ENCODE results near the gene LPP.

The LPP gene

DNA sequence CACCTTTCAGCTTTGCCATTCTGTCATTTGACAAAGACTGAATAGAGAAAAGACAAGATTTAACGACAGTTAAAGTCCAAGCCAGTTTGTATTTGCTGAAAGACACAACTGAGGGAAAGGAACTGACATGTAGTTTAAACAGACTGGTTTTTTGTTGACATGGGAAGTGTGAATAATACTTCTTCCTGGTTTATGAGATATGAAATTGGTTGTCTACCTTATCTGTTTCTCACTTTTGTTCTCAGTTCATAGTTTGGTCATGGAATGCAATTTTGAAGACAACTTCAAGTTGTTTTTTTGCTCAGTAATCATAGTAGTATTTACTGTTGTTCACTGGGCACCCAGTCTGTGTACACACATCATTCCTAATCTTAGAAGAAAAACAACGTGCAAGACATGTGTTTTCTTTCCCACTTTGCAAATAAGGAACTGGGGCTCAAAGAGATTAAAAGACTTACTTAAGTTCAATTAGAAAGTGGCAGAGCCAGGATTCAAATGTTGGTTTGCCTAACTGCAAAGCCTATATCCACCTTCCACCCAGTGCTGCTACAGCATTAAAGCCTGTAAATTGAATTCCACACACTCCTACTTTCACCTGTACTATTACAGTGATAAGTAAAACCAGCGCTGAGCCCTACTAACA lies 103.5 kb downstream of the LPP start:
- no peak for DNase-seq

GRCh38 chr3:188259191-188259590 lies 105.2 kb downstream of the LPP start:
- no peak for DNase-seq

DNA sequence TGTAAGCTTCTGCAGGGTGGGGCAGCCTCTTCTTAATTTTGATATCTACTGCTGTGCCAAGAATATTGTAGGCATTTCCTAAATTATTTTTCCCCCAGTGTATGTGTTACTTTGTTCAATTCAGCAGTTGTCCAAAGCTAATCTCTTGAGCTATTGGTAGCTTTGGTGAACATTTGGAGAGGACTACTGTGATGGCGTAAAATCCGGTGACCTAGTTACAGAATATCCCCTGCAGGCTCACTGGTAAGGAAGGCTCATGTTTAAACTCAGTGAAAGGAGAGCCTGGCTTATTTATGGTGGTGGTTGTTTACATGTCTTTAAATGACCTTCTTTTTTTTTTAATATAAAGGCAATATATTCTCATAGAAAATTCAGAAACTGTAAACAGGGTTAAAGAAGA lies 105.6 kb downstream of the LPP start:
- DNase-seq = no peak

DNA sequence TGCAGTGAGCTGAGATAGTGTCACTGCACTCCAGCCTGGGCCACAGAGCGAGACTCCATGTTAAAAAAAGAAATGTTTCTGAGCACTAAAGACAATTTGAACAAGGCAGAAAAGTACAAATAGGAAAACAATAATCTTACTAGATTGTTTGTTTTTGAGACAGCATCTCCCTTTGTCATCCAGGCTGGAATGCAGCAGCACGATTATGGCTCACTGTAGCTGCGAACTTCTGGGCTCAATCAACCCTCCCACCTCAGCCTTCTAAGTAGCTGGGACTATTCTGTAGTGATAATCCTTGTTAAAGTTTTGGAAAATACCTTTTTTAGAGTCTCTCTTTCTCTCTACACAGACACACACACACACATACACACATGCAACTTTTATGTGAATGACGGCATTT lies 107.1 kb downstream of the LPP start:
- DNase-seq = no peak

DNA sequence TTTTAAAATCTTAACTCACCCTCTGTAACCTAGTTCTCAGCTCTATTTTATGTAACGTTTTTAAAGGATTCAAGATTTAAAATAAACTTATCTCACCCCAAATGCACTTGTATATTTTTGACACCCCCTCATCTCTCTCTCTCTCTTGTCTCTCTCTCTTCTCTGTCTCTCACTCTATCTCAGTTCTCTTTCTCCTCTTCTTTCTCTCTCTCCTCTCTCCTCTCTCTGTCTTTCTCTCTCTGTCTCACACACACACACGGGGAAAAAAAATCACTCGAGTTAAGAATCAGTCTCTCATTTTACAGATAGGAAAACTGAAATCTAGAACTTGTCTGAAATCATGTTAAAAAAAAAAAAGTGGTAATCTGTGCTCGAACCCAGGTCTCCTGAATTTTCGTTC lies 108.5 kb downstream of the LPP start:
- DNase-seq = no peak

DNA sequence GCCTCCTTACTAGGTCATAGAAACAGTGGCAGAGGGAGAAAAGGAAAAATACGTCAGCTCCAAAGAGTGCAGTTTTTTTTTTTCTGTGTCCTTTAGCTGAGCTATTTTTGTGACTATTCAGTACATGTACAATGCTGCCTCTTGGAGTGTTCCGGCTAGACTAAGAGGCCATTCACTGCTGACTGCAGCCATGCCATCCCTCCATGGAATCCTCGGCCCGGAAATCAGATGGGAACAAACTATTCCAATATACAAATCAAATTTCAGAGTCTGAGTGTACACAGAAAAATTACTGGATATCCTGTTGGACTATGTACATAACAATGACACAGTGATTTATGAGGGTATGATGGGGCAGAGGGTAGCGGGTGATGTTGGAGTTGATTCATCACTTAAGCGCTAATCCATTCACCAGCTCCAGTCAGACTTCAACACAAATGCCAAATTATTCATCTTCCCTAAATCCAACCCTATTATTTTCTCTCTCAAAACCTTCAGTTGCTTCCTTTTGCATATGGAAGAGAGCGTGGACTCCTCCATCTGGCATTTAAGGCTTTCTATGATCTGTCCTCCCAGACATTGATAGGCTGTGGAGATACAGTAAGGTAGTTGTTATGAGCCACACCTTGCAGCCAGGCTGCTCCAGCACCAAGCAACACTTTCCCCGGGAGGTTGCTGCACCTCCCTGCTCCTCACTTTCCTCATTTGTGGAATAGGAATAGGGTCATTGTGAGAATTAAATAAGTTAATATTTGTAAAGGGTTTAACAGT lies 109.1 kb downstream of the LPP start:
- DNase-seq = no peak

- no peak for DNase-seq
Measured at GRCh38 chr3:188264226-188265207, 110.6 kb downstream of the LPP start.

DNA sequence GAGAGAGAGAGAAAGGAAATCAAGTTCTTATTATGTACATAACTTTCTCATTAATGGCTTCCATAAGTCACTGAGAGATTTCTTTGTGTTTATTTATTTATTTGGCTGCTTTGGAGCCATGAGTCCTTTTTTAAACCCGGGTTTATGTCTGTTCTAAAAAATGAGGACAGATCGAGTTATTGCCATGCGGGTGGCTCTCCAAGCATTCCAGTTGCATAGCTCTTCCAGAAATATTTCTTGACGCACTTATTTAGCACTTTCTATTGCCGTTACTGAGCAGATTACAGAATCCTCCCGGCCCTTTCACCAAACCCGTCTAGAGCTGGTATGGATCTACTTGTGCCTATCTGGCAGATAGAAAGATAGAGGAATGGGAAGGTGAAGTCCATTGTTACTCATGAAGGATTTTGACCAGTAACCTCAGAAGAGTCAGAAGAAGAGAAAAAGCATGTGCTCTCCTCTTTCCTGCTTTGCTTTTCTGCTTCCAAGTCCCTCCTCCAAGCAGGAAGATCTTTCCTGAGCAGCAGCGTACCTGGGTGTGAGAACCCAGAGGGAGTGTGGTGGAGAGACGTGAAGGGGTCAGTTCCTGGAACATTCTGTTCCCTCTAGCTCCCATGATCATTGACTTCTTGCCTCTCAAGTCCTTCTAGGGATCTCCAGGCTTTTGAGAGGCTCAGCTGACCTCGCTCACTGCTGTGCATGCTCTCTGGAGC lies 112.8 kb downstream of the LPP start:
- no peak for DNase-seq

- no peak for DNase-seq
Measured at GRCh38 chr3:188267790-188268335, 113.9 kb downstream of the LPP start.

- DNase-seq = no peak
Measured at GRCh38 chr3:188268336-188268735, 114.4 kb downstream of the LPP start.

DNA sequence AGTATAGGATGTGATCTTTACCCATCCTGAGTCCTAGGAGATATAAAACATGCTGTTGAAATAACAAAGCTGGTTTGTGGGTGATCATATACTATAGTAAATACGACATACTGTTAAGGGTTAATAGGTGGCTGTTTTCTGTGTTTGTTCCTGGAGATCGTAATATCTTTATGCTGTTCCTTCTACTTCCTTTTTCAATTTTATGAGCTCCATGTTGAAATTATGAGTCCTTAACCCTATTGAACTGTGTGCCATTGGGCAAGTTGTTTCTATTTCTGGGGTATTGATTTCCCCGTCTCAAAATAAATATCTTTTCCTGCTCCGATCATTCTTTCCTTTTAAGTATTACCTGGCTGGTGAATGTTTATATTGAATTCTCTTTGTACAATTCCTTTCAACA lies 115.1 kb downstream of the LPP start:
- DNase-seq = no peak

GRCh38 chr3:188270423-188270972 lies 116.5 kb downstream of the LPP start:
- DNase-seq = no peak

DNA sequence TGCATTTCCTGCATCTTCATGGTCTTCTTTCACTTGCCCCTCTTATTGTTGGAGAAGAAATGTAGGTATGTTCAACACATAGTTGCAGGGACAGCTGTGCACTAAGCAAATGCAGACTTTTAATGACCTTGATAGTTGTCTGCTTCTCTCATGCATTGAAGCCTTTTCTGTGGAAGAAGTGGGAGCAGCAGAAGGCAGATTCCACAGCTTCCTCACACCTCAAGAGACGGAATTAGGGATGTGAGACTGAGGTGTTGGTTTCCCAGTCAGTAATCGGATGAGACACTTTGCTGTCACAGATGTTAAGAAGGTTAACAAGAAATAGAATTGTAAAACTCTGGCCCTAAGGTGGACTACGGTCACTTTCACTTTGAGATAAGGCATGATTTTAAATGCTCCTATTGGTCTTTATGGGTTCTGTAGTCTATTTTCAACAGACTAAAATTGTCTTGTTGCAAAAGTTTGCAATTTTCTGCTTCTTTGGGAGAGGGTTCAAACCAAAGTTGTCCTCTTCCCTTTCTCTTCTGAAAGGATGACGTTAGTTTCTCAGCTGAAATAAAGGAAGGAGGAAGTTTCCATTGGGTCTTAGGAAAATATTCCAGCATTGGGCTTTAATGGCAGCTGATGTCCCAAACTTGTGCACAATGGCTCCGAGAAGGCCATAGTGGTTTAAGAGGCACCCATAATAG lies 117.4 kb downstream of the LPP start:
- DNase-seq = no peak

DNA sequence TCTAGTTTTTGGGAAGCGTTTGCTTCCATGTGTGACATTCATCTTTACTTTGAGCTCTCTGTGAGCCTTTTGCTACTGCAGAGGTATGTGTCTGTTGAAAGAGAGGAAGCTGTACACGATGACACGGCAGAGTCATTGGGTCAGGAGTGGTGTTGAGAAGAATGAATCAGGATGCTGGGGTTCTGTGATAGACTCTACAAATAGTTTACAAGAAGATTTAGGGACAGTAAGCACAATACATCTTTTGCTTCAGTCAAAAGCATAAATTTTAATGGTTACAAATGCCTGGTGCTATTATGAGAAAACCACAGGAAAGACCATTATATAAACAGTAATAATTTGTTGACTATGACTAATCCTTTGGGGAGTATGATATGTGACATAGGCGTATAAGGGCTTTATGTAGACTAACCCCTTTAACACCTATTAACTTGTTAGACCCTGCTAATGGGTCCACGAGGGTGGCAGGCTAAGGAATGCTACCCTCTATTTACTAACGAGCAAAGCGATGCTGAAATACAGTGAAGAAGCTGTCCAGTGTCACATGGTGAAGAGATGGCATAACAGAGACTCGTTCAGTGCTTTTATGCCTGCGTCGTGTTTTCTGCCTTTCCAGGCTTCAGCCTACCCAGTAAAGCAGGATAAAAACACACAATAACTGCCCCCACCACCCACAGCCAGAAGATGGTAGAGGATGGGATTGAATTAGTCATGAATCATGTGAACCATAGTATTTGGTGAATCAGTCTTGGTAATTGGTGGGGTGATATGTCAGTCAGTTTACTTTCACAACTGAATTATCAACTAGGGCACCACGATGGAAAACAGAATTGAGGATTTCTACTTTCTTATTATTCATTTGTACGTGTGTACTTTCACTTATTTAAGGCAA lies 118.8 kb downstream of the LPP start:
- no peak for DNase-seq

- no peak for DNase-seq
Measured at GRCh38 chr3:188274249-188274915, 120.4 kb downstream of the LPP start.

- DNase-seq = no peak
Measured at GRCh38 chr3:188276375-188276774, 122.4 kb downstream of the LPP start.

GRCh38 chr3:188278717-188279324 lies 124.9 kb downstream of the LPP start:
- DNase-seq = no peak

GRCh38 chr3:188279502-188280335 lies 125.8 kb downstream of the LPP start:
- no peak for DNase-seq
